Dermis microvascular lymphatic vessel endothelial cell (primary cell): ENCODE data around the gene NPTXR. TPM values are rescaled to one million over a fixed set of nuclear protein-coding genes. Genes with fewer than 3 reads are reported as not detected.

ENCODE experiments used
- DNase-seq, 2 donors: peaks; one replicate each; pipeline versions ENCODE4 v3.0.0 to v3.0.0-alpha.2; 2010; ENCODE audit warnings: low read depth in 2 of 2
- total RNA-seq: library from RNA; depleted of rRNA; stranded (reverse); fragments of >200 nt; gene quantifications from 2 replicates; pipeline ENCODE4 v1.2.1, GENCODE V29; 2014

Gene NPTXR
- 0.13 TPM in 2 replicates for total RNA-seq

GRCh38 chr22:38843657-38844314 is at the start of gene NPTXR:
TSS of gene NPTXR (minus strand) at chr22:38844028.
- DNase-seq: peak; percentile 9 to 58

DNA sequence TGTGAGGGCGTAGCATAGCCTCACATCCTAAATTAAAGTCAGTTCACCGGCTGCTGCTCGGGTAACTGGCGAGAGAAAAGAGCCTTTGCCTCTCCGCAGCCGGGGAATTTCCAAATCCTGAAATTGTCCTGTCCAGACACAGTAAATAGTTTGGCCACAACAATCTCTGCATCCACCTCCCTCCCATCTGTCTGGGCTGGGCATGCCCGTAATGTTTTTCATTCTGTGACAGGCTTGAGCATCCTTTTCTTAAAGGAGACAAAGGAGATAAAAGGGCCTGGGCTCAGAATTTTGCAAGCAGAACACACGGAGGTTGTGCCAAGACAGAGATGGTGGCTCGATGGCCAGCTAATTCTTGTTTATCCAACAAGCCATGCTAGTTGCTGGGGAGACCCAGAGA is 47.4 kb upstream of the NPTXR start:
- DNase-seq: no peak

DNA sequence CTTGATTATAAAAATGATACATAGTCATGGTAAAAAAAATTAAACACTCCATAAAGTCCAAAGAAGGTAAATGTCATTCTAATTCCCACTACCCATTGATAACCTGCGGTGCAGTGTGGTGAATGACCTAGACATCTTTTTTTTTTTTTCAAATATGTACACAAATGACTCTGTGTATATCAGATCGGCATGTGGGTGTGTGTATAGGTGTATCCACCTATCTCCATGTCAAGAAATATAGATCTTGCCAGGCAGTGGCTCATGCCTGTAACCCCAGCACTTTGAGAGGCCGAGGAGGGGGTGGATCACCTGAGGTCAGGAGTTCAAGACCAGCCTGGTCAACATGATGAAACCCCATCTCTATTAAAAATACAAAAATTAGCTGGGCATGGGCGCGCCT is 46.5 kb upstream of the NPTXR start:
- no peak for DNase-seq

DNA sequence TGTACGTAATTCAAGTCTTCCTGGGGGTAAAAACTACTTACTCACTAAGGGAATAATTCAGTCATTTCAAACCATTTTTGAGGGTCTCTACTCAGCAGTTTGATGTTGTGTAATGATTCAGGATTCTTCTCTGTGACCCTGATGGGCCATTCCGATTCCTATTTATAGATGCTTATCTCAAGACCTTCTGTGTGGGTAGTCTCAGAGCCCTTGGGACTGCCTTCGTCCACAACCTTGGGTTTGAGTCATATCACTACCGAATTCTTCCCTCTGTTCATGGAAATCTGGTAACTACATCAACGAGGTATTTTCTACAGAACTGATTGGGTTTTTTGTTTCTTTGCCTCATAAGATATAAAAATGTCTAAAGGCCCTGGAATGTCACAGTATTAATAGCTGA is 42.5 kb upstream of the NPTXR start:
- no peak for DNase-seq

DNA sequence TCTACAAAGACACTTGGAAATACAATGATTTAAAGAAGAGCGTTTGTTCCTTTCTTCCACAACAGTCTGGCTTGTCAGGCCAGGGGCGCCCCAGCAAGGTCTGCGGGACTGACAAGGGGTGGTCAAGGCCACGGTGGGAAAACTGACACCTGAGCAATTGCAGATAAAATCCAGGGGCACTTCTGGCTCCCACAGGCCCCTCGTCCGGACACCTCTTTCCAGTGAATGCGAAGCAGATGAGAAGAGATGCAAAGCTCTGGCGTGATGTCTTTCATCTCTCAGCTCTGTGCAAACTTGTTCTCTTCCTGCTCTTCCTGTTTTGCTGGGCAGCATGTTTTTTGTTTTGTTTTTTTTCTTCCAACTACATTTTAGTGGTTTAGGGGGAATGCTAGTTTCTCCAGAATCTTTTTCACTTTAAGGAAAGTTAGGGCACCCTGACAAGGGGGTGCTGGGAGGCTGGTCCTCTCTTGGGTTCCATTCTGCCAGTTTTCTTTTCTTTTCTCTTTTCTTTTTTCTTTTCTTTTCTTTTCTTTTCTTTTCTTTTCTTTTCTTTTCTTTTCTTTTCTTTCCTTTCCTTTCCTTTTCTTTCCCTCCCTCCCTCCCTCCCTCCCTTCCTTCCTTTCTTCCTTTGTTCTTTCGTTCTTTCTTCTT is 39.3 kb upstream of the NPTXR start:
- peak in 1 of 2 donors; percentile 14 for DNase-seq

DNA sequence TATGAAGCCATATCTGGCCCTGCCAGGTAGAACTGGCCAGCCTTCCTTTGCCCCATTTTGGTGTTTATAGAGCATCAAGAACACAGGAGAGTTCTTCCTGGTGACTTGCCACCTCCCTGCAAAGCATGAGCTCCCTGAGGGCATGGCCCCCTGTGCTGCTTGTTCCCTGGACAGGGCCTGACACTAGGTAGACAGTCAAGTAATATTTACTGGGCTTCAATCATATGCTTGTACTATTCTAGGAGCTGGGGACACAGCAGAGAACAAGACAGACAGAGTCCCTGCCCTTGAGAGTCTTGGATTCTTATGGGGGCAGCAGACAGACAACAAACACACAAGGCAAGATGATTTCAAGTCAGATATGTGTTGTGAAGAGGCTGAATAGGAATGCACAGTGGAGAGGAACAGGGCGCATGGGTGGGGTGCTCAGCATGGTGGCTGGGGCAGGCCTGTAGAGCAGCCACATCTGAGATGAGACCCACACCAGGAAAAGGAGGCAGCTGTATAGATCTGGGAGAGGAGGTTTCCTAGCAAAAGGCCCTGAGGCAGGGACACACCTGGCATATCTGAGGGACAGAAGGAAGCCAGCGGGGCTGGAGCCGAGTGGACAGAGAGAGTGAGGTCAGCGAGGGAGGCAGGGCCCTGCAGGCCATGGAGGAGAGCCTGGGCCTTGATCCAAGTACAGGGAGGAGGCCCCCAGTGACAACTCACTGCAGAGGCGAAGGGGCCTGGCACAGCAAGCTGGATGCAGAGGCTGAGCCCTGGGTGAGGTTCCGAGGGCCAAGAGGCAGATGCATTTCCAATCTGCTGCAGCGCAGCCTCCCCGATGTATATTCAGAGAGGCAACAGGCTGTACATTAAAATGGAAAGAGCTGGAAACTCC is 38.4 kb upstream of the NPTXR start:
- no peak for DNase-seq

GRCh38 chr22:38881464-38881871 is 37.6 kb upstream of the NPTXR start:
- DNase-seq: no peak

GRCh38 chr22:38879961-38880360 is 36.1 kb upstream of the NPTXR start:
- no peak for DNase-seq

DNA sequence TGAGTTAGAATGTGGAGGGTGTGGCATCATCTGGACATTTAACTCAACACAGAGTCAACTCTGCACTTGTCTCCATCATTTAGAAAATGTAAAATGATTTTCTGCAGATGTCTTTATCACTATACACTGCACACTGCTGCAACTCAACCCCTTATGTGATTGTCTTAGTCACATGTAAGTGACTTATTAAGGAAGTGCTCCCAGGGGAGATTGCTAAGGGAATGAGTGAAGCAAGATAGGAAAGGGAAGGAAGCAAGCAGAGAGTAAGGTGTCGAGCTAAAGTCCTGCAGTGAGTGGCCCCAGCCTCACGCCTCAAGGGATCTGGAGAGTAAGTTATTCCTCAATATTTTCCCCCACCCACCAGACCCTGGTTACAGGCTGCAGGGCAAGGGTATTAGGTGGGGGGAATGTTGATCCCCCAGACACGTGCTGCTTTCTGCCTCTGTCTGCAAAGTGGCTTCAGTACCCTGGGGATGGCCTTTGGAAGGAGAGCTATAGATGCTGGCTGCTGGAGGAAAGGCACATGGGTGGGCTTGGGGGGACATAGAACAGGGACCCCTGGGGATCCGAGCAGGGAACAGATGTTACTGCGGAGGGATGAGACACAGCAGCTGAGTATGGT is 35.4 kb upstream of the NPTXR start:
- DNase-seq: no peak

DNA sequence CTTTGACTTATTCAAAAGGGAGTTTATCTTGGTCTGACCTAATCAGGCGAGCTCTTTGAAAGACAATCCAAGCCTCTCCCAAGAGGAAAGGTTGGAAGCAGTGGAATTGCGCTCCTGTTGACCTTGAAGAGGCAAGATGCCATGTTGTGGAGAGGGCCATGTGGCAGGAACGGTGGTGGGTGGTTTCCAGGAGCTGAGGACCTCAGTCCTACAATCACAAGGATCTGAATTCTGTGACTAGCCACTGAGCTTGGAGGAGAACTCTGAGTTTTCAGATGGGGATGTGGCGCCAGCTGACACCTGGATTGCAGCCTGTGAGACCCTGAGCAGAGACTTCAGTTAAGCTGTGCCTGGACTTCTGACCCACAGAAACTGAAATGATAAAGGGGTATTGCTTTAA is 34.2 kb upstream of the NPTXR start:
- no peak for DNase-seq

DNA sequence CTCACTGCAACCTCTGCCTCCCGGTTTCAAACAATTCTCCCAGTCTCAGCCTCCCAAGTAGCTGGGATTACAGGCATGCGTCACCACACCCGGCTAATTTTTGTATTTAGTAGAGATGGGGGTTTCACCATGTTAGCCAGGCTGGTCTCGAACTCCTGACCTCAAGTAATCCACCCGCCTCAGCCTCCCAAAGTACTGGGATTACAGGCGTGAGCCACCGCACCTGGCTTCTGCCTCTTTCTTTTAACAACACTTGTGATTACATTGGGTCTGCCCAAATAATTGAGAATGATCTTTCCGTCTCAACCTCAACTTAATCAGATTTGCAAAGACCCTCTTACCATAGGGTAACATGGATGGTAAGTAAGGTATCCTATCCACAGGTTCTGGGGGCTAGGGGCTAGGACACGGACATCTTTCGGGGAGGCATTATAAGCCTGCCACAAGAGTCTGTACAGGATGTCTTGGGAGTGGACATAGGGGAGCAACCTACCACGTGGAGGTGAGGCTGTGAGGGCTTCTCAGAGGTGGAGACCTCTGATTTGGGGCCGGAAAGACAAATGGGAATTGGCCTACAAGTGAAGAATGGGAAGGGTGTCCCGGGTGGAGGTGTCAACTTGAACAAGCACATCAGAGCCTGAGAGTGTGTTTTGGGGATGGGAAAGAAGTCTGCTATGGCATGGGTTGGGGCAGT is 30.8 kb upstream of the NPTXR start:
- no peak for DNase-seq

DNA sequence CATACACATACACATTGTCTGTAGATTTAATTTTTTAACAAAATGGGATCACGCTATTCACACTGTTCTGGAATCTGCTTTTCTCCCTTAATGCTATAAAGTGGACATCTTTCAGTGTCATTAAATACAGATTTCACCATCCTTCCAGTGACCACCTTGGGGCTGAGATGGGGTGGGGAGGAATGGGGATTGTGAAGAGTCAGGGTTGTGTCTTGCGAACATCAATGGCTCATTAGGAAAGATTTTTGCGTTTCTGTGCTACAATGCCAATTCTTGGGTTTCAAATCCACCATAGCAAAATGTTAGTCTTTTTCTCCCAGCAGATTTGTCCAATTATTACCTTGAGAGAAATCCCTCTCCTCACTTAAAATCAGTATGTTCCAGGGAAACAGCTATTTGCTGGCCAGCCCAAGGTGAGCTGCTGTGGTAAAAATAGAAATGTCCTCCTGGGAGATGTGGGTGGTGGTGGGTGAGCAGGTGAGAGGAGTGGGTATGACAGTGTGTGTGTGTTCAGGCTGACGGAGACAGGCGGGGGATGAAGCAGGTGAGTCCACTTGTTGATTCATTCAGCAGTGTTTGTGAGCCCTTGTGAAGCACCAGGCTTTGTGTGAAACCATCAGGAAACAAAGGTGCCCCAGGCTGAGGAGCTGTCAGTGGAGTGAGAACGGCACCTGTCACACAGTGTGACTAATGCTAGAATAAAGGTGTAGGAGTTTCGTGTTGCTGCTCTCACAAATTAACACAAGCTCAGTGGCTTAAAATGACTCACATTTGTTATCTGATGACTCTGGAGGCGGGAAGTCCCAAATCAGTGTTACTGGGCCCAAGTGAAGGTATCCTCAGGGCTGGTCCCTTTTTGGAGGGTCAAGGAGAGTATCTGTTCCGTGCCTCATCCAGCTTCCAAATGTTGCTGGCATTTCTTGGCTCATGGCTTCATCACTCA is 29.9 kb upstream of the NPTXR start:
- DNase-seq: no peak

DNA sequence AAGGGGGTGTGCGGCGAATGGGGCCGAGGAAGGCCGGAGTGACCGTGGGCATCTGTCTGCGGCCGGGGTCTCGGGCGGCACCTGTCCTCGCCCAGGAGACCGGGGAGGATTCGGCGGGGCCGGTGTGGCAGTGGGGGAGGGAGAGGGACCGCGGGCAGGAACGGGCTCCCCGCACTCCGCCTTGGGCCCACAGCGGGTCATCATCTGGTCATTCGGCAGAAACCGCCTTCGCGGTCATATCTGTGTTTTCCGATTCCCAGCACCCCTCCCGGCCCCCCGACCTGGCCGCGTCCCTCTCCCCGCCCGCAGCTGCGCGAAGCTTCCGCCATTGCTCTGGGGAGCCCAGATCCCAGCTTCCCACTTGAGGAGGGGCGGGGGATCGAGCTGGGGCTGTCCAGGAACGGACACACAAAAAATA is 29.0 kb upstream of the NPTXR start:
- peak in 1 of 2 donors; percentile 31 for DNase-seq

DNA sequence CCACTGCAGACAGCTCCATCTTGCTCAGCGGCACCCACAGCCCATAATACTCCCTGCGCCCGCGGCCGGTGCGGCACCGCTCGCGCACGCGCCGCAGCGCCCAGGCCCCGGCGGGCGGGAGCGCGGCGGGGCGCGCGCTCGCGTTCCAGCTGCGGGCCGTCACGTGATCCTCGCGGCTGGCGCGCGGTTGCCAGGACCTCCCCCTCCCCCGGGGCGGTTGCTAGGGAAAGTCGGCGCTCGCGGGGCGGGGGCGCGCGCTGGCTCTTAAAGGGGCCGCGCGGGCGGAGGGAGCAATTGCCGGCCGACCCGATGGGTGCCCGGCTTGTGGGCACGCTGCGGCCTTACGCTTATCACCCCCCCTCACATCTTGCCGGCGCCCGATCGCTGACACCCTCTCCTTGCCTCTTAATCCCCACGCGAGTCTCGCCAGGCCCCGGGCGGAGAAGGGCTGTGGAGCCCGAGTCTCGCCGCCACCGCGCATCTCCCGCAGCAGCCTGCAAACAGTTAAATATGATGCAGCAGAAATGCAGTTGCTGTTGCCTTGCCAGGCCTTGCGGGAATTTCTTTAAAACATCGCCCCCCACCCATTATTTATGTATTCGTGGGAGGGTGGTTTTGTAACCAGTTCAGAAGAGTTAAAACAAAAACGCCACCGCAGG is 28.5 kb upstream of the NPTXR start, which contains the start of gene CBX6:
CBX6 (minus strand) TSS at position 45 of the 659 bp plus-strand sequence; CDS start at position 19, 26 bp downstream.
- peak; percentile 80 to 94 for DNase-seq

DNA sequence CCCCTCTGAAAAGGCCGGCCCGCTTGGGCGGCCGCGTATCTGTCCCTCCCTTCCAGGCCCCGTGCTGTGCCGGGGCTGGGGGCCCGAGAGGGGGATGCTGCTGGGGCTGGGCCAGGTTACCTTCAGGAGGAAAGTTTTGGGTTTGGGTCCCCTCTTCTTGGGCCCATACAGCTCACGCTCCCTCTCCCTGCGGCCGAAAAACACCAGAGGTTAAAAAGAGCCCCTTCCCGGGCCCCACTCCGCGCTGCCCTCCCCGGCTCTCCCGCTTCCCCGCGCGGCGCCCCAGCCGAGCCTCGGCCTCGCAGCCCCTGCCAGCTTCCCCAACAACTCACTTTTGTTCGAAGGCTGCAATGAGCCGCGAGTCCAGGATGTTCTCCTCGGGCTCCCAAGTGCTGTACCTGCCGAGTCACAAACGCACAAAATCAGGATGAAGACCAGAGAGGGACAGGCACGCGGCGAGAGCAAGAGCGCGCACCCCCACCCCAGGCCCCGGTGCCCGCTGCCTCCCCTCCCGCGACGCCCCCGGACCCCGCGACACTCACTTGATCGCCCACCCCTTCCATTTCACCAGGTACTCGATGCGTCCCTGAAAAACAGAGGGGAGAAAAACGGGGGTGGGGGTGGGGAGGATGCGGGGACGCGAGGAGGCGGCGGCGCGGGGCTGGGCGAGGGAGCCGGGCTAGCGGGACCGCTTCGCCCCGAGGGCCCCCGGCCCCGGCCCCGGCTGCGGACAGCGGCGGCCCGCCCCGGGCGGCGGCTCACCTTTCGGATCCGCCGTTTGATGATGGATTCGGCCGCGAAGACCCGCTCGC is 27.7 kb upstream of the NPTXR start:
- DNase-seq: peak in 1 of 2 donors; percentile 12

- DNase-seq: no peak
Observed at GRCh38 chr22:38870791-38871359, 27.0 kb upstream of the NPTXR start.

DNA sequence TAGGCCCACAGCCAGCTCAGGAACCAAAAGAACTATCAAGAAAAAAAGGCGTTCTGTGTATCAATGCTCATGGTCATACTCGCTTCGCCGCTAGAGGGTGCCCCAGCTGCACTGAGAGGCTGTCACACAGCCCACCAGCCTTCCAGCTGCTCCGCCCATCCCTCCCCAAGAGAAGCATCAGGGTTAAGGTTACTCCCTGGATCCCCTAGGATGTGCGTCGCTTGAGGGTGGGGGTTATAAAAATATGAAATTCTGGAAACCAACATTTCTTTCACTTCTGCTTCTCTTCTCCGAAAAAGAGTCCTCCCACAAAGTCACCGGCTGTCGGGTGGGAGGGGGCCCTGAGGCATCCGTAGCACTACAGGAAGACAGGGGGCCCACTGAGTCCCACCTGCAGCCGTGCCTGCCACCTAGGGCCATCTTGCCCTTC is 26.5 kb upstream of the NPTXR start:
- DNase-seq: peak; percentile 65 to 86

- DNase-seq: no peak
Observed at GRCh38 chr22:38869663-38870062, 25.8 kb upstream of the NPTXR start.
